A549 (cell line): ENCODE results near the gene MAX. TPM values are rescaled to one million over a fixed set of nuclear protein-coding genes. Genes with fewer than 3 reads are reported as not detected.

ENCODE experiments used
- ATAC-seq, 2 experiments: fragments of 200-7000 bp in 1 of 2; fragments of >200 bp in 1 of 2; cut with Nextera tagmentation in 1 of 2; cut with Tn5 transposase in 1 of 2; 3 replicates each; pipeline versions ENCODE4 v1.8.0 to v1.9.1; 2018 to 2020; ENCODE audit warnings: mild to moderate bottlenecking in 1 of 2, moderate library complexity in 1 of 2
- CTCF ChIA-PET: fragments of 300-600 bp; sonication (Branson Sonifier 250); formaldehyde crosslinking; extraction: SDS; loops from one replicate; lab custom pipeline; 2021; ENCODE audit warnings: antibody characterized with exemption, inconsistent platforms; lab: Yijun Ruan, JAX
- POLR2A ChIA-PET: fragments of 350-600 bp; formaldehyde crosslinking; extraction: SDS; loops from one replicate; lab custom pipeline; 2021; ENCODE audit warnings: antibody characterized with exemption, inconsistent platforms; lab: Yijun Ruan, JAX
- DNase-seq, 2 experiments: peaks; one replicate each; pipeline versions ENCODE4 v3.0.0 to v3.0.0-alpha.2; 2011 to 2016; ENCODE audit warnings: low read depth in 1 of 2, low spot score in 1 of 2
- FAIRE-seq: peaks from 2 replicates; lab custom pipeline; 2011; peaks lifted over from hg19 to GRCh38; lab: Jason Lieb, UNC
- H3K27ac ChIP-seq, 2 experiments: fragments of >200 bp; sonication (Bioruptor Twin); formaldehyde crosslinking; 3 replicates each; pipeline ENCODE4 v1.5.1; 2016 to 2017
- H3K4me1 ChIP-seq: fragments of >200 bp; sonication (Bioruptor Twin); formaldehyde crosslinking; 3 replicates; pipeline ENCODE4 v1.6.1; 2016
- H3K4me2 ChIP-seq: fragments of >200 bp; sonication (Bioruptor Twin); formaldehyde crosslinking; 3 replicates; pipeline ENCODE4 v1.6.1; 2016
- H3K4me3 ChIP-seq: fragments of >200 bp; sonication (Bioruptor Twin); formaldehyde crosslinking; 3 replicates; pipeline ENCODE4 v1.5.1; 2016
- H3K9me3 ChIP-seq: fragments of >200 bp; sonication (Bioruptor Twin); formaldehyde crosslinking; 3 replicates; pipeline ENCODE4 v1.6.1; 2016
- BHLHE40 ChIP-seq: IDR thresholded peaks from 2 replicates; pipeline ENCODE4 v1.6.1; 2012; ENCODE audit warnings: low read depth, low read length, inconsistent platforms
- CBX2 ChIP-seq: fragments of 200-600 bp; sonication (generic); IDR thresholded peaks from 2 replicates; pipeline ENCODE4 v1.6.1; 2016; ENCODE audit warnings: low read depth, mild to moderate bottlenecking, borderline replicate concordance
- CBX8 ChIP-seq: fragments of 200-600 bp; sonication (generic); IDR thresholded peaks from 2 replicates; pipeline ENCODE4 v1.6.1; 2016
- EHMT2 ChIP-seq: fragments of 200-600 bp; sonication (generic); IDR thresholded peaks from 2 replicates; pipeline ENCODE4 v1.6.1; 2016; ENCODE audit warnings: antibody characterized with exemption, low read depth, mild to moderate bottlenecking, moderate library complexity
- FOXS1 ChIP-seq: fragments of 250-450 bp; sonication (Bioruptor Pico); IDR thresholded peaks from 2 replicates; pipeline ENCODE4 v1.5.0; 2020; ENCODE audit warnings: mild to moderate bottlenecking, moderate library complexity
- KDM5A ChIP-seq: fragments of 200-600 bp; sonication (generic); IDR thresholded peaks from 2 replicates; pipeline ENCODE4 v1.6.1; 2016; ENCODE audit warnings: antibody characterized with exemption, mild to moderate bottlenecking
- MAZ ChIP-seq: fragments of 150-350 bp; IDR thresholded peaks from 2 replicates; pipeline ENCODE4 v1.6.1; 2014; ENCODE audit warnings: antibody characterized with exemption, low read depth, low read length, borderline replicate concordance
- NPAS2 ChIP-seq: fragments of 250-450 bp; sonication (Bioruptor Pico); IDR thresholded peaks from 2 replicates; pipeline ENCODE4 v1.8.0; 2022; ENCODE audit warnings: mild to moderate bottlenecking, moderate library complexity, borderline replicate concordance
- PHF8 ChIP-seq: fragments of 200-600 bp; sonication (generic); IDR thresholded peaks from 2 replicates; pipeline ENCODE4 v1.6.1; 2016; ENCODE audit warnings: low read depth, mild to moderate bottlenecking, antibody characterized with exemption, moderate library complexity, borderline replicate concordance
- RAD21 ChIP-seq, 2 experiments: fragments of >200 bp in 1 of 2; sonication (Bioruptor Twin) in 1 of 2; formaldehyde crosslinking in 1 of 2; IDR thresholded peaks in 1 of 2; conservative IDR thresholded peaks in 1 of 2; 2 replicates in 1 of 2; 3 replicates in 1 of 2; pipeline ENCODE4 v1.6.1; 2012 to 2018; ENCODE audit warnings: inconsistent platforms in 1 of 2
- RARB ChIP-seq: fragments of 250-450 bp; sonication (Bioruptor Pico); IDR thresholded peaks from 2 replicates; pipeline ENCODE4 v1.8.0; 2021; ENCODE audit warnings: mild to moderate bottlenecking, moderate library complexity
- RCOR1 ChIP-seq: fragments of 150-350 bp; IDR thresholded peaks from 2 replicates; pipeline ENCODE4 v1.6.1; 2014; ENCODE audit warnings: antibody characterized with exemption, low read length, low read depth
- SMC3 ChIP-seq: fragments of >200 bp; sonication (Bioruptor Twin); formaldehyde crosslinking; IDR thresholded peaks from 3 replicates; pipeline ENCODE4 v1.6.1; 2018; ENCODE audit warnings: inconsistent platforms
- TP53 ChIP-seq: fragments of 250-450 bp; sonication (Bioruptor Pico); IDR thresholded peaks from 2 replicates; pipeline ENCODE4 v1.5.0; 2021; ENCODE audit warnings: mild to moderate bottlenecking, moderate library complexity
- USF2 ChIP-seq: fragments of 450-650 bp; IDR thresholded peaks from 2 replicates; pipeline ENCODE4 v1.6.1; 2014; ENCODE audit warnings: antibody characterized with exemption
- WGBS: methylation state at CpG from one replicate; pipeline ENCODE4 v1.1.6; 2017; ENCODE audit errors: missing lambda C conversion rate; 5-methylcytosine and 5-hydroxymethylcytosine counted together
- polyA plus RNA-seq, 4 experiments: library from polyadenylated mRNA; depleted of rRNA in 3 of 4; stranded (reverse); fragments of >200 nt; fragmentation: RNase III in 1 of 4; extraction: RNeasy Plus Mini Kit Qiagen cat#74134 plus additional on column Dnase treatment in 1 of 4; gene quantifications; 2 replicates in 3 of 4; 3 replicates in 1 of 4; pipeline ENCODE4 v1.2.3, GENCODE V29; 2011 to 2017
- TF ChIP-seq, protein P1 (sequence below): fragments of 250-450 bp; sonication (Bioruptor Pico); IDR thresholded peaks from 2 replicates; pipeline ENCODE4 v1.5.0; 2020; ENCODE audit warnings: low read depth, mild to moderate bottlenecking, moderate library complexity
- TF ChIP-seq, protein P2 (sequence below): fragments of >200 bp; sonication (Bioruptor Twin); formaldehyde crosslinking; IDR thresholded peaks from 3 replicates; pipeline ENCODE4 v1.5.1; 2016
- TF ChIP-seq, protein P3 (sequence below): fragments of 150-350 bp; IDR thresholded peaks from 2 replicates; pipeline ENCODE4 v1.6.1; 2014; ENCODE audit warnings: low read depth, mild to moderate bottlenecking, low read length

Gene MAX
- polyA plus RNA-seq, 2 of the 4 experiments (the other 2 are of a cell fraction) = 44.0 to 53.2 TPM

- no peak for TF ChIP-seq RAD21 (conservative IDR thresholded peaks at IDR 0.05 in 1 of 2, IDR thresholded peaks at IDR 0.05 in 1 of 2)
- TF ChIP-seq RARB (CRISPR knock-in tag) = no peak
- TF ChIP-seq MAZ = no peak
- no peak for TF ChIP-seq TP53 (CRISPR knock-in tag)
- TF ChIP-seq FOXS1 (CRISPR knock-in tag) = no peak
- no peak for TF ChIP-seq PHF8
- no peak for TF ChIP-seq BHLHE40
- no peak for TF ChIP-seq SMC3
- no peak for TF ChIP-seq USF2
- TF ChIP-seq, all 56 proteins: peak for 0
- WGBS = 93% methylated on average over 8 of the region's 8 CpGs
- no peak overlapping the region for H3K4me3 ChIP-seq
- ChIA-PET CTCF (interaction anchor here (0.6 to 1.6 kb wide), 2 partner anchors 9 to 239 kb away, joined by 3 to 4 read pairs; no protein-coding TSS in a partner anchor), POLR2A (no interaction called here)
- ATAC-seq = no peak
- H3K4me1 ChIP-seq = no peaks in the 10 kb centered on the region
- FAIRE-seq = no peak
- DNase-seq = no peak
- H3K4me2 ChIP-seq = no peak overlapping the region
- H3K9me3 ChIP-seq = no peaks in the 10 kb centered on the region
- H3K27ac ChIP-seq = no peak overlapping the region
Measured at GRCh38 chr14:65042731-65043372, 59.5 kb downstream of the MAX start.

GRCh38 chr14:65042296-65042695 is 60.0 kb downstream of the MAX start:
- CTCF ChIA-PET = interaction anchor here (1.6 kb wide), 1 partner anchor 10 kb away, joined by 4 read pairs; no protein-coding TSS in a partner anchor
- no peaks in the 10 kb centered on the region for H3K9me3 ChIP-seq
- WGBS = 88% methylated on average over 3 of the region's 3 CpGs
- ATAC-seq (no peak), FAIRE-seq (no peak)
- no peak overlapping the region for H3K4me2 ChIP-seq
- no peak for TF ChIP-seq RCOR1
- no peak for TF ChIP-seq EHMT2
- TF ChIP-seq RARB (CRISPR knock-in tag) = no peak
- TF ChIP-seq, protein P1, sequence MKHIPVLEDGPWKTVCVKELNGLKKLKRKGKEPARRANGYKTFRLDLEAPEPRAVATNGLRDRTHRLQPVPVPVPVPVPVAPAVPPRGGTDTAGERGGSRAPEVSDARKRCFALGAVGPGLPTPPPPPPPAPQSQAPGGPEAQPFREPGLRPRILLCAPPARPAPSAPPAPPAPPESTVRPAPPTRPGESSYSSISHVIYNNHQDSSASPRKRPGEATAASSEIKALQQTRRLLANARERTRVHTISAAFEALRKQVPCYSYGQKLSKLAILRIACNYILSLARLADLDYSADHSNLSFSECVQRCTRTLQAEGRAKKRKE = no peak
- TF ChIP-seq KDM5A = no peak
- TF ChIP-seq, protein P2, sequence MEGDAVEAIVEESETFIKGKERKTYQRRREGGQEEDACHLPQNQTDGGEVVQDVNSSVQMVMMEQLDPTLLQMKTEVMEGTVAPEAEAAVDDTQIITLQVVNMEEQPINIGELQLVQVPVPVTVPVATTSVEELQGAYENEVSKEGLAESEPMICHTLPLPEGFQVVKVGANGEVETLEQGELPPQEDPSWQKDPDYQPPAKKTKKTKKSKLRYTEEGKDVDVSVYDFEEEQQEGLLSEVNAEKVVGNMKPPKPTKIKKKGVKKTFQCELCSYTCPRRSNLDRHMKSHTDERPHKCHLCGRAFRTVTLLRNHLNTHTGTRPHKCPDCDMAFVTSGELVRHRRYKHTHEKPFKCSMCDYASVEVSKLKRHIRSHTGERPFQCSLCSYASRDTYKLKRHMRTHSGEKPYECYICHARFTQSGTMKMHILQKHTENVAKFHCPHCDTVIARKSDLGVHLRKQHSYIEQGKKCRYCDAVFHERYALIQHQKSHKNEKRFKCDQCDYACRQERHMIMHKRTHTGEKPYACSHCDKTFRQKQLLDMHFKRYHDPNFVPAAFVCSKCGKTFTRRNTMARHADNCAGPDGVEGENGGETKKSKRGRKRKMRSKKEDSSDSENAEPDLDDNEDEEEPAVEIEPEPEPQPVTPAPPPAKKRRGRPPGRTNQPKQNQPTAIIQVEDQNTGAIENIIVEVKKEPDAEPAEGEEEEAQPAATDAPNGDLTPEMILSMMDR = no peak
- TF ChIP-seq BHLHE40 = no peak
- TF ChIP-seq CBX2 = no peak
- no peak for TF ChIP-seq SMC3
- no peak for TF ChIP-seq CBX8
- TF ChIP-seq NPAS2 (CRISPR knock-in tag) = no peak
- TF ChIP-seq, protein P3, sequence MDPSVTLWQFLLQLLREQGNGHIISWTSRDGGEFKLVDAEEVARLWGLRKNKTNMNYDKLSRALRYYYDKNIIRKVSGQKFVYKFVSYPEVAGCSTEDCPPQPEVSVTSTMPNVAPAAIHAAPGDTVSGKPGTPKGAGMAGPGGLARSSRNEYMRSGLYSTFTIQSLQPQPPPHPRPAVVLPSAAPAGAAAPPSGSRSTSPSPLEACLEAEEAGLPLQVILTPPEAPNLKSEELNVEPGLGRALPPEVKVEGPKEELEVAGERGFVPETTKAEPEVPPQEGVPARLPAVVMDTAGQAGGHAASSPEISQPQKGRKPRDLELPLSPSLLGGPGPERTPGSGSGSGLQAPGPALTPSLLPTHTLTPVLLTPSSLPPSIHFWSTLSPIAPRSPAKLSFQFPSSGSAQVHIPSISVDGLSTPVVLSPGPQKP = no peak
- TF ChIP-seq, all 56 proteins: peak for 0
- POLR2A ChIA-PET = no interaction called here
- no peak overlapping the region for H3K27ac ChIP-seq
- DNase-seq = no peak
- H3K4me1 ChIP-seq = no peaks in the 10 kb centered on the region
- no peak overlapping the region for H3K4me3 ChIP-seq
